Muscle layer of colon (tissue), 2 donors: ENCODE results near the gene EPN3.

ENCODE experiments used
- H3K27ac ChIP-seq: one replicate; pipeline ENCODE4 v1.7.0; 2013; ENCODE audit warnings: low read depth, mild to moderate bottlenecking, low read length, moderate library complexity
- H3K27me3 ChIP-seq, 2 donors: one replicate each; pipeline ENCODE4 v1.7.0; 2013; ENCODE audit warnings: low read length in 2 of 2, mild to moderate bottlenecking in 2 of 2; ENCODE audit not compliant: insufficient read depth in 2 of 2, control insufficient read depth in 1 of 2
- H3K36me3 ChIP-seq: one replicate; pipeline ENCODE4 v1.7.0; 2013; ENCODE audit warnings: mild to moderate bottlenecking, low read length; ENCODE audit not compliant: insufficient read depth
- H3K4me1 ChIP-seq: one replicate; pipeline ENCODE4 v1.7.0; 2013; ENCODE audit warnings: mild to moderate bottlenecking, low read length; ENCODE audit not compliant: insufficient read depth
- H3K4me3 ChIP-seq, 2 donors: one replicate each; pipeline ENCODE4 v1.7.0; 2013; ENCODE audit warnings: low read length in 2 of 2, low read depth in 1 of 2, mild to moderate bottlenecking in 1 of 2, moderate library complexity in 1 of 2
- H3K9ac ChIP-seq: one replicate; pipeline ENCODE4 v1.7.0; 2013; ENCODE audit warnings: low read length
- H3K9me3 ChIP-seq: one replicate; pipeline ENCODE4 v1.7.0; 2013; ENCODE audit warnings: mild to moderate bottlenecking, low read length
- donor health status: abdominal sarcoma.
- donor health status: Adenocarcinoma of cecum.

EPN3 gene

GRCh38 chr17:50498021-50498874 is 34.3 kb upstream of the EPN3 start:
- Histone ChIP-seq H3K9me3 (no peaks in the 10 kb centered on the region), H3K4me1 (no peaks in the 10 kb centered on the region), H3K4me3 (no peak overlapping the region), H3K36me3 (no peaks in the 10 kb centered on the region), H3K27ac (no peak overlapping the region), H3K27me3 (no peaks in the 10 kb centered on the region), H3K9ac (no peak overlapping the region)

- H3K36me3 ChIP-seq, result no peaks in the 10 kb centered on the region
- H3K4me3 ChIP-seq, result no peak overlapping the region
- no peak overlapping the region for H3K9ac ChIP-seq
Measured at GRCh38 chr17:50499270-50499669, 33.3 kb upstream of the EPN3 start.

GRCh38 chr17:50499721-50500120 is 32.8 kb upstream of the EPN3 start:
- Histone ChIP-seq H3K9ac (no peak overlapping the region), H3K36me3 (no peaks in the 10 kb centered on the region), H3K4me3 (no peak overlapping the region), H3K9me3 (no peaks in the 10 kb centered on the region), H3K27me3 (no peaks in the 10 kb centered on the region), H3K4me1 (no peaks in the 10 kb centered on the region), H3K27ac (no peak overlapping the region)

More at GRCh38 chr17:50499270-50499669, 33.3 kb upstream of the EPN3 start:
- no peaks in the 10 kb centered on the region for H3K9me3 ChIP-seq
- no peak overlapping the region for H3K27ac ChIP-seq
- no peaks in the 10 kb centered on the region for H3K27me3 ChIP-seq
- no peaks in the 10 kb centered on the region for H3K4me1 ChIP-seq

GRCh38 chr17:50501054-50501453 is 31.5 kb upstream of the EPN3 start:
- H3K36me3 ChIP-seq, result no peaks in the 10 kb centered on the region
- no peak overlapping the region for H3K27ac ChIP-seq
- H3K9ac ChIP-seq, result no peak overlapping the region
- H3K4me3 ChIP-seq, result no peak overlapping the region
- no peaks in the 10 kb centered on the region for H3K27me3 ChIP-seq
- H3K9me3 ChIP-seq, result no peaks in the 10 kb centered on the region
- no peaks in the 10 kb centered on the region for H3K4me1 ChIP-seq

GRCh38 chr17:50502301-50502990 is 30.1 kb upstream of the EPN3 start:
- H3K4me3 ChIP-seq, result no peak overlapping the region
- H3K9ac ChIP-seq, result no peak overlapping the region
- H3K4me1 ChIP-seq, result no peaks in the 10 kb centered on the region
- H3K27ac ChIP-seq, result no peak overlapping the region
- no peaks in the 10 kb centered on the region for H3K27me3 ChIP-seq
- no peaks in the 10 kb centered on the region for H3K36me3 ChIP-seq
- no peaks in the 10 kb centered on the region for H3K9me3 ChIP-seq

GRCh38 chr17:50505591-50506130 is 26.9 kb upstream of the EPN3 start:
- Histone ChIP-seq H3K36me3 (no peaks in the 10 kb centered on the region), H3K9ac (no peak overlapping the region), H3K4me3 (no peak overlapping the region), H3K27ac (no peak overlapping the region), H3K27me3 (no peaks in the 10 kb centered on the region), H3K4me1 (peaks cover 8% of the 10 kb centered on the region), H3K9me3 (no peaks in the 10 kb centered on the region)

- peaks cover 8% of the 10 kb centered on the region for H3K4me1 ChIP-seq
- H3K27me3 ChIP-seq, result no peaks in the 10 kb centered on the region
- no peaks in the 10 kb centered on the region for H3K36me3 ChIP-seq
- H3K9me3 ChIP-seq, result no peaks in the 10 kb centered on the region
- H3K4me3 ChIP-seq, result no peak overlapping the region
- H3K27ac ChIP-seq, result no peak overlapping the region
- no peak overlapping the region for H3K9ac ChIP-seq
Measured at GRCh38 chr17:50506298-50506697, 26.2 kb upstream of the EPN3 start.

GRCh38 chr17:50507871-50508572 is 24.5 kb upstream of the EPN3 start, which contains the start of gene MYCBPAP:
Gene MYCBPAP (plus strand): TSS chr17:50508439. CDS start chr17:50508675, 236 bp downstream.
- Histone ChIP-seq H3K9me3 (no peaks in the 10 kb centered on the region), H3K36me3 (no peaks in the 10 kb centered on the region), H3K27me3 (no peaks in the 10 kb centered on the region), H3K4me1 (peaks cover 8% of the 10 kb centered on the region), H3K9ac (peak within 1 kb of the TSS; percentile 54), H3K27ac (peak within 1 kb of the TSS; percentile 74), H3K4me3 (peak within 1 kb of the TSS; percentile 68 to 73)

GRCh38 chr17:50508573-50509460 is 23.7 kb upstream of the EPN3 start:
- no peaks in the 10 kb centered on the region for H3K27me3 ChIP-seq
- peak overlapping the region; percentile 54 for H3K9ac ChIP-seq
- no peaks in the 10 kb centered on the region for H3K9me3 ChIP-seq
- peaks cover 8% of the 10 kb centered on the region for H3K4me1 ChIP-seq
- H3K36me3 ChIP-seq, result no peaks in the 10 kb centered on the region
- peak overlapping the region; percentile 74 for H3K27ac ChIP-seq
- H3K4me3 ChIP-seq, result peak overlapping the region; percentile 68 to 73

GRCh38 chr17:50511058-50511457 is 21.5 kb upstream of the EPN3 start:
- Histone ChIP-seq H3K27me3 (no peaks in the 10 kb centered on the region), H3K9ac (no peak overlapping the region), H3K27ac (no peak overlapping the region), H3K4me3 (no peak overlapping the region), H3K36me3 (no peaks in the 10 kb centered on the region), H3K9me3 (no peaks in the 10 kb centered on the region), H3K4me1 (peaks cover 16% of the 10 kb centered on the region)
